ENCODE data around the gene GNG2. TPM values are rescaled to one million over a fixed set of nuclear protein-coding genes. Genes with fewer than 3 reads are reported as not detected.

The GNG2 gene
- total and polyA plus RNA-seq, 2 experiments from 2014 or later = 9.9 to 14.8 TPM

DNA sequence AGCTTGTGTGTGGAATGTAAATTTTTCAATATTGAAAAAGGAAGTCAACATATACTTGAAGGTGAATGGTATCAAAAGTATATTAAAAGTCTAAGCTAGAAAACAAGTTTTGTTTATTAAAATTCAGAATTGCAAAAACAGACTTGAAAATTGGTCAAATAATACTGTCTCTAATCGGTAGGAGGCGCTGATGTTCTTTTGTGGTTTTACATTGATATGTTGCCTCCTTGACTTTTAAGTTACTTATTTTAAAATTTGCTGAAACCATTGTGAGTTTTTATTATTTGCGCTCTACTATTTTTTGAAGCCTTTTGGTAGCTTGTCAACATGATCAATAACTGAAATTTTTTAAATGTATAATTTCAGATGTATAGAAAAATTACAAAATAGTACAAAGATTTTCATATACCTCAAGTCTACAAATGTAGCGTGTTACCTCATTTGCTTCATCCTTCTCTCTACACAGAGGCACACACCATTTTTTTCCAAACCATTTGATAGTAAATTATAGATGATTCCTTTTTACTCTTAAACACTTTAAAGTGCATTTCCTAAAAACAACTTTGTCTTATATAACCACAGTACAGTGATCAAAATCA is 135.8 kb downstream of the GNG2 start:
- H3K4me2 ChIP-seq = no peak overlapping the region
- H3K9me3 Mint-ChIP-seq = no peaks in the 10 kb centered on the region
- no peaks in the 10 kb centered on the region for H3K4me1 Mint-ChIP-seq
- H3K27me3 ChIP-seq (ENCODE audit: insufficient read depth) = no peaks in the 10 kb centered on the region
- peaks cover 83% of the 10 kb centered on the region for H3K36me3 Mint-ChIP-seq (ENCODE audit: low read depth)
- H2AFZ ChIP-seq = no peak overlapping the region
- peaks cover 1% of the 10 kb centered on the region for H3K27me3 Mint-ChIP-seq (ENCODE audit: insufficient read depth, low read depth, poor library complexity)
- H4K20me1 ChIP-seq (replicated peaks; ENCODE audit: insufficient read depth) = peaks cover 13% of the 10 kb centered on the region; the same call in 1 of the 2 replicates
- H3K4me3 ChIP-seq = no peak overlapping the region
- peaks cover 43% of the 10 kb centered on the region for H3K36me3 ChIP-seq (ENCODE audit: insufficient read depth)
- DNase-seq (ENCODE audit: low spot score) = peak; percentile 56
- H3K4me3 Mint-ChIP-seq = no peak overlapping the region
- no peak for TF ChIP-seq EZH2phosphoT487 (IDR thresholded peaks at IDR 0.05; ENCODE audit: unreplicated experiment)
- TF ChIP-seq, protein P1, sequence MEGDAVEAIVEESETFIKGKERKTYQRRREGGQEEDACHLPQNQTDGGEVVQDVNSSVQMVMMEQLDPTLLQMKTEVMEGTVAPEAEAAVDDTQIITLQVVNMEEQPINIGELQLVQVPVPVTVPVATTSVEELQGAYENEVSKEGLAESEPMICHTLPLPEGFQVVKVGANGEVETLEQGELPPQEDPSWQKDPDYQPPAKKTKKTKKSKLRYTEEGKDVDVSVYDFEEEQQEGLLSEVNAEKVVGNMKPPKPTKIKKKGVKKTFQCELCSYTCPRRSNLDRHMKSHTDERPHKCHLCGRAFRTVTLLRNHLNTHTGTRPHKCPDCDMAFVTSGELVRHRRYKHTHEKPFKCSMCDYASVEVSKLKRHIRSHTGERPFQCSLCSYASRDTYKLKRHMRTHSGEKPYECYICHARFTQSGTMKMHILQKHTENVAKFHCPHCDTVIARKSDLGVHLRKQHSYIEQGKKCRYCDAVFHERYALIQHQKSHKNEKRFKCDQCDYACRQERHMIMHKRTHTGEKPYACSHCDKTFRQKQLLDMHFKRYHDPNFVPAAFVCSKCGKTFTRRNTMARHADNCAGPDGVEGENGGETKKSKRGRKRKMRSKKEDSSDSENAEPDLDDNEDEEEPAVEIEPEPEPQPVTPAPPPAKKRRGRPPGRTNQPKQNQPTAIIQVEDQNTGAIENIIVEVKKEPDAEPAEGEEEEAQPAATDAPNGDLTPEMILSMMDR (conservative IDR thresholded peaks at IDR 0.05; ENCODE audit: low read depth in 2 of 2) = peak; percentile 53 to 80; a peak in 3 of 4 replicates
- no peak for TF ChIP-seq ZNF114 (CRISPR knock-in tag; IDR thresholded peaks at IDR 0.05)
- no peak for TF ChIP-seq NANOG (IDR thresholded peaks at IDR 0.05; ENCODE audit: borderline replicate concordance)
- ATAC-seq = no peak
- no peaks in the 10 kb centered on the region for H3K4me1 ChIP-seq (ENCODE audit: insufficient read depth)
- no peaks in the 10 kb centered on the region for H3F3A ChIP-seq (replicated peaks; ENCODE audit: low read depth)
- H3K27ac ChIP-seq (ENCODE audit: low read depth) = no peak overlapping the region
- H3K9me2 ChIP-seq (ENCODE audit: insufficient read depth) = no peaks in the 10 kb centered on the region
- H3K27ac Mint-ChIP-seq = no peak overlapping the region
- peaks cover 70% of the 10 kb centered on the region for H3K79me2 ChIP-seq (replicated peaks; ENCODE audit: insufficient read depth)

DNA sequence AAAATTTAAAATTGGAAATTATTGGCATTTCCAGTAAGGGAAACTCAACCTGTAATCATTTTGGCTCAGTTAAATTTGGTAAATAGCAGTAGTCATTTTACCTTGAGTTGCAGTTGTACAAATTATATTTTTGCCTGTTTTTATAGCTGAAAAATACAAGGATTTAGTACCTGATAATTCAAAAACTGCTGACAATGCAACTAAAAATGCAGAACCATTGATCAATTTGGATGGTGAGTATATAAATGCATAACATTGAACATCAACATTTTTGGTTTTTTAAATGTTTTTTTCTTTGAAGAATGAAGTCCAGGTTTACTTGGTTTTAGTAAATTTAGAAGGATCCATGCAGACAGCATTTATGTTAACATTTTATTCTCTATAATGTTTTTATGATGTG is 137.9 kb downstream of the GNG2 start:
- H3K4me1 ChIP-seq (ENCODE audit: insufficient read depth) = no peaks in the 10 kb centered on the region
- H3K36me3 Mint-ChIP-seq (ENCODE audit: low read depth) = peaks cover 85% of the 10 kb centered on the region
- TF ChIP-seq POLR2AphosphoS5 (IDR thresholded peaks at IDR 0.05; ENCODE audit: low read depth) (no peak), ZNF114 (CRISPR knock-in tag; IDR thresholded peaks at IDR 0.05) (no peak), NANOG (IDR thresholded peaks at IDR 0.05; ENCODE audit: borderline replicate concordance) (no peak), EZH2 (IDR thresholded peaks at IDR 0.05; ENCODE audit: low read depth, unreplicated experiment) (no peak), CREB1 (CRISPR knock-in tag; IDR thresholded peaks at IDR 0.05; ENCODE audit: low read depth) (no peak), STAT1 (IDR thresholded peaks at IDR 0.05; ENCODE audit: unreplicated experiment) (no peak), JUNB (IDR thresholded peaks at IDR 0.05; ENCODE audit: unreplicated experiment) (no peak), ZNF331 (CRISPR knock-in tag; IDR thresholded peaks at IDR 0.05; ENCODE audit: low read depth) (no peak)
- TF ChIP-seq, protein P2, sequence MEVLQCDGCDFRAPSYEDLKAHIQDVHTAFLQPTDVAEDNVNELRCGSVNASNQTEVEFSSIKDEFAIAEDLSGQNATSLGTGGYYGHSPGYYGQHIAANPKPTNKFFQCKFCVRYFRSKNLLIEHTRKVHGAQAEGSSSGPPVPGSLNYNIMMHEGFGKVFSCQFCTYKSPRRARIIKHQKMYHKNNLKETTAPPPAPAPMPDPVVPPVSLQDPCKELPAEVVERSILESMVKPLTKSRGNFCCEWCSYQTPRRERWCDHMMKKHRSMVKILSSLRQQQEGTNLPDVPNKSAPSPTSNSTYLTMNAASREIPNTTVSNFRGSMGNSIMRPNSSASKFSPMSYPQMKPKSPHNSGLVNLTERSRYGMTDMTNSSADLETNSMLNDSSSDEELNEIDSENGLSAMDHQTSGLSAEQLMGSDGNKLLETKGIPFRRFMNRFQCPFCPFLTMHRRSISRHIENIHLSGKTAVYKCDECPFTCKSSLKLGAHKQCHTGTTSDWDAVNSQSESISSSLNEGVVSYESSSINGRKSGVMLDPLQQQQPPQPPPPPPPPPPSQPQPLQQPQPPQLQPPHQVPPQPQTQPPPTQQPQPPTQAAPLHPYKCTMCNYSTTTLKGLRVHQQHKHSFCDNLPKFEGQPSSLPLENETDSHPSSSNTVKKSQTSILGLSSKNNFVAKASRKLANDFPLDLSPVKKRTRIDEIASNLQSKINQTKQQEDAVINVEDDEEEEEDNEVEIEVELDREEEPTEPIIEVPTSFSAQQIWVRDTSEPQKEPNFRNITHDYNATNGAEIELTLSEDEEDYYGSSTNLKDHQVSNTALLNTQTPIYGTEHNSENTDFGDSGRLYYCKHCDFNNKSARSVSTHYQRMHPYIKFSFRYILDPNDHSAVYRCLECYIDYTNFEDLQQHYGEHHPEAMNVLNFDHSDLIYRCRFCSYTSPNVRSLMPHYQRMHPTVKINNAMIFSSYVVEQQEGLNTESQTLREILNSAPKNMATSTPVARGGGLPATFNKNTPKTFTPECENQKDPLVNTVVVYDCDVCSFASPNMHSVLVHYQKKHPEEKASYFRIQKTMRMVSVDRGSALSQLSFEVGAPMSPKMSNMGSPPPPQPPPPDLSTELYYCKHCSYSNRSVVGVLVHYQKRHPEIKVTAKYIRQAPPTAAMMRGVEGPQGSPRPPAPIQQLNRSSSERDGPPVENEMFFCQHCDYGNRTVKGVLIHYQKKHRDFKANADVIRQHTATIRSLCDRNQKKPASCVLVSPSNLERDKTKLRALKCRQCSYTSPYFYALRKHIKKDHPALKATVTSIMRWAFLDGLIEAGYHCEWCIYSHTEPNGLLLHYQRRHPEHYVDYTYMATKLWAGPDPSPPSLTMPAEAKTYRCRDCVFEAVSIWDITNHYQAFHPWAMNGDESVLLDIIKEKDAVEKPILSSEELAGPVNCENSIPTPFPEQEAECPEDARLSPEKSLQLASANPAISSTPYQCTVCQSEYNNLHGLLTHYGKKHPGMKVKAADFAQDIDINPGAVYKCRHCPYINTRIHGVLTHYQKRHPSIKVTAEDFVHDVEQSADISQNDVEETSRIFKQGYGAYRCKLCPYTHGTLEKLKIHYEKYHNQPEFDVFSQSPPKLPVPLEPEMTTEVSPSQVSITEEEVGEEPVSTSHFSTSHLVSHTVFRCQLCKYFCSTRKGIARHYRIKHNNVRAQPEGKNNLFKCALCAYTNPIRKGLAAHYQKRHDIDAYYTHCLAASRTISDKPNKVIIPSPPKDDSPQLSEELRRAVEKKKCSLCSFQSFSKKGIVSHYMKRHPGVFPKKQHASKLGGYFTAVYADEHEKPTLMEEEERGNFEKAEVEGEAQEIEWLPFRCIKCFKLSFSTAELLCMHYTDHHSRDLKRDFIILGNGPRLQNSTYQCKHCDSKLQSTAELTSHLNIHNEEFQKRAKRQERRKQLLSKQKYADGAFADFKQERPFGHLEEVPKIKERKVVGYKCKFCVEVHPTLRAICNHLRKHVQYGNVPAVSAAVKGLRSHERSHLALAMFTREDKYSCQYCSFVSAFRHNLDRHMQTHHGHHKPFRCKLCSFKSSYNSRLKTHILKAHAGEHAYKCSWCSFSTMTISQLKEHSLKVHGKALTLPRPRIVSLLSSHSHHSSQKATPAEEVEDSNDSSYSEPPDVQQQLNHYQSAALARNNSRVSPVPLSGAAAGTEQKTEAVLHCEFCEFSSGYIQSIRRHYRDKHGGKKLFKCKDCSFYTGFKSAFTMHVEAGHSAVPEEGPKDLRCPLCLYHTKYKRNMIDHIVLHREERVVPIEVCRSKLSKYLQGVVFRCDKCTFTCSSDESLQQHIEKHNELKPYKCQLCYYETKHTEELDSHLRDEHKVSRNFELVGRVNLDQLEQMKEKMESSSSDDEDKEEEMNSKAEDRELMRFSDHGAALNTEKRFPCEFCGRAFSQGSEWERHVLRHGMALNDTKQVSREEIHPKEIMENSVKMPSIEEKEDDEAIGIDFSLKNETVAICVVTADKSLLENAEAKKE (CRISPR knock-in tag; IDR thresholded peaks at IDR 0.05) = no peak
- TF ChIP-seq, protein P1 (conservative IDR thresholded peaks at IDR 0.05; ENCODE audit: low read depth in 2 of 2) = no peak

More for the DNA sequence above, 137.9 kb downstream of the GNG2 start:
- Mint-ChIP-seq H3K4me3 (no peak overlapping the region), H3K9me3 (no peaks in the 10 kb centered on the region), H3K27ac (no peak overlapping the region), H3K4me1 (no peaks in the 10 kb centered on the region), H3K27me3 (ENCODE audit: insufficient read depth, low read depth, poor library complexity) (peaks cover 4% of the 10 kb centered on the region)
- no peak overlapping the region for H3K4me3 ChIP-seq
- no peak overlapping the region for H3K27ac ChIP-seq (ENCODE audit: low read depth)
- peaks cover 49% of the 10 kb centered on the region for H3K79me2 ChIP-seq (replicated peaks; ENCODE audit: insufficient read depth)
- DNase-seq (ENCODE audit: low spot score) (no peak), ATAC-seq (no peak)
- H3K27me3 ChIP-seq (ENCODE audit: insufficient read depth) = no peaks in the 10 kb centered on the region
- 0 out of 2 replicates have a peak, but pooled peaks cover 10% of the 10 kb centered on the region for H4K20me1 ChIP-seq (replicated peaks; ENCODE audit: insufficient read depth)
- no peaks in the 10 kb centered on the region for H3F3A ChIP-seq (replicated peaks; ENCODE audit: low read depth)
- no peaks in the 10 kb centered on the region for H3K9me2 ChIP-seq (ENCODE audit: insufficient read depth)
- no peak overlapping the region for H2AFZ ChIP-seq
- peaks cover 46% of the 10 kb centered on the region for H3K36me3 ChIP-seq (ENCODE audit: insufficient read depth)
- no peak overlapping the region for H3K4me2 ChIP-seq
